Measurements from ENCODE around the gene STARD7. TPM values are rescaled to one million over a fixed set of nuclear protein-coding genes. Genes with fewer than 3 reads are reported as not detected.
"Not testable (repeated sequence)": the region's sequence is repeated elsewhere in the genome, so short reads cannot be mapped to it uniquely, and the experiment has no call there.

Gene STARD7
- total and polyA plus RNA-seq, 2 experiments from 2014 or later: 161 to 214 TPM

DNA sequence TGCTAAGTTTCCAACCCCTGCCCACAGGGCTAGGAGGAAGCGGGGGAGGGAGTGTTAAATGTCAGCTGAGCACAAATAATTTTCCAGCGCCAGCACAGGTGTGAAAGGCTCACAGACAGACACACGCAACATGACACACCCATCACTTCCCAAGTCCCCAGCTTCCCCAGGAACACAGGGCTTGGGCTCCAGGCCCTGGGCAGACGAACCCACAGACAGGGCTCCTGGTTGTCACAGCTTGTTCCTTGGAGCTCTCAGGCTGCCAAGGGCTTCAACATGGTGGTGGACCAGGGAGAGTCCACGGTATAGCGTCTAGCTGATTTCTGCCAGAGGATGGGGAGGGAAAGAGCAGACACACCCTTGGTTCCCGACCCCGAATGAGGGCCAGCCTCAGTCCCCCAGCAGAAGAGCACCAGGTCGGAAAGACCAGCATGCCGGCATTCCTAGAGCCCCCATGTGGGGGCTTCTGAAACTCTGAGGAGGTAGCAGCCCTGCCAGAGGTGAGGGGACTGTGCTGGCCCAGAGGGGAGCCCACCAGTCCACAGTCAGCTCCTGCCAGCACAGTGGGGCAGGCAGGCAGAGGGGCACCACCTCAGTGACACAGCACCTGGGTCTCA, 65.3 kb downstream of the STARD7 start:
- Histone ChIP-seq H3K4me1 (ENCODE audit: low read depth) (peaks cover 12% of the 10 kb centered on the region), H3K4me3 (no peak overlapping the region)
- no peak for DNase-seq (ENCODE audit: low read depth in 1 of 2, low spot score in 1 of 2)

GRCh38 chr2:96142217-96143113, 66.2 kb downstream of the STARD7 start:
- peaks cover 24% of the 10 kb centered on the region for H3K27me3 ChIP-seq
- H3K27ac ChIP-seq: no peak overlapping the region
- H3K4me3 ChIP-seq: no peak overlapping the region
- DNase-seq (ENCODE audit: low read depth in 1 of 2, low spot score in 1 of 2): no peak
- H3K4me1 ChIP-seq (ENCODE audit: low read depth): peaks cover 8% of the 10 kb centered on the region
- TF ChIP-seq CTCF (IDR thresholded peaks at IDR 0.05; ENCODE audit: low read depth, low read length): no peak
- no peaks in the 10 kb centered on the region for H3K36me3 ChIP-seq
- H3K9me3 ChIP-seq (ENCODE audit: low read depth): no peaks in the 10 kb centered on the region

More for the DNA sequence above, 65.3 kb downstream of the STARD7 start:
- Histone ChIP-seq H3K27me3 (peaks cover 24% of the 10 kb centered on the region), H3K9me3 (ENCODE audit: low read depth) (no peaks in the 10 kb centered on the region), H3K36me3 (no peaks in the 10 kb centered on the region), H3K27ac (no peak overlapping the region)
- TF ChIP-seq CTCF (IDR thresholded peaks at IDR 0.05; ENCODE audit: low read depth, low read length): no peak

DNA sequence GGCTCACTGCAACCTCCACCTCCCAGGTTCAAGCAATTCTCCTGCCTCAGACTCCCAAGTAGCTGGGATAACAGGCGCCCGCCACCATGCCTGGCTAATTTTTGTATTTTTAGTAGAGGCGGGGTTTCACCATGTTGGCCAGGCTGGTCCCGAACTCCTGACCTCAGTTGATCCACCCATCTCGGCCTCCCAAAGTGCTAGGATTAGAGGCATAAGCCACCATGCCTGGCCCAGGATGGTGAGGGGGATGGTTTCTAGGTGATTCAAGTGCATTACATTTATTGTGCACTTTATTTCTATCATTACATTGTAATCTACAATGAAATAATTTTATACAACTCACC, 67.0 kb downstream of the STARD7 start:
- H3K4me3 ChIP-seq; H3K36me3 ChIP-seq; H3K27ac ChIP-seq; DNase-seq (ENCODE audit: low read depth in 1 of 2, low spot score in 1 of 2); H3K4me1 ChIP-seq (ENCODE audit: low read depth); H3K9me3 ChIP-seq (ENCODE audit: low read depth): not testable (repeated sequence)
- peaks cover 24% of the 10 kb centered on the region for H3K27me3 ChIP-seq

DNA sequence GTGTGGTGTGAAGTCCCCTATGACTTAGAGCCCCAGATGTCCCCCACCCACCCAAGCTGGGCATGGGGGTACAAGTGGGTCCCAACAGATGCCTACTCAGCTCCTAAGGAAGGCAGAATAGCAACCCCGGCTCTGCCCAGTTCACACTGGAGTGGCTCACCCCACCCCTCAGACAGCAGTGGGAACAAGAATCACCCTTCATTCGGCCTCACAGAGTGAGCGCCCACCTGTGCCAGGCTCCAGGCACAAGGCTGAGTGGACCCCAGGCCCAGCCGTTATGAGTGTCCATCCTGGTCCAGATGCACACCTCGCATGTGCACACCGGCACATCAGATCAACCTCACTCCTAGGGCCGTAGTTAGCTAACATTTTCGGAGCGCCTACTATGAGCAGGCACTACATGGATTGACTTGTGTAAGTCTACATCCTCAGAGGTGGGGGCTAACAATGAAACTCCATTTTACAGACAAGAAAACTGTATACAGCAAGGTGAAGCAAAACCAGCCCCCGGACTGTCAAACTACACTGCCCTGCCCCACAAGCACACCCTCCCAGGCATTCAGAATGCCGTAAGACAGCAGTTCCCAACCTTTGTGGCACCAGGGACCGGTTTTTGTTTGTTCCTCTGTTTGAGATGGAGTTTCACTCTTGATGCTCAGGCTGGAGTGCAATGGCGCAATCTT, 67.5 kb downstream of the STARD7 start:
- no peak for DNase-seq (ENCODE audit: low read depth in 1 of 2, low spot score in 1 of 2)
- no peak overlapping the region for H3K27ac ChIP-seq
- H3K36me3 ChIP-seq: no peaks in the 10 kb centered on the region
- H3K27me3 ChIP-seq: peaks cover 24% of the 10 kb centered on the region
- H3K4me1 ChIP-seq (ENCODE audit: low read depth): peaks cover 3% of the 10 kb centered on the region
- no peaks in the 10 kb centered on the region for H3K9me3 ChIP-seq (ENCODE audit: low read depth)
- TF ChIP-seq CTCF (IDR thresholded peaks at IDR 0.05; ENCODE audit: low read depth, low read length): no peak
- no peak overlapping the region for H3K4me3 ChIP-seq

DNA sequence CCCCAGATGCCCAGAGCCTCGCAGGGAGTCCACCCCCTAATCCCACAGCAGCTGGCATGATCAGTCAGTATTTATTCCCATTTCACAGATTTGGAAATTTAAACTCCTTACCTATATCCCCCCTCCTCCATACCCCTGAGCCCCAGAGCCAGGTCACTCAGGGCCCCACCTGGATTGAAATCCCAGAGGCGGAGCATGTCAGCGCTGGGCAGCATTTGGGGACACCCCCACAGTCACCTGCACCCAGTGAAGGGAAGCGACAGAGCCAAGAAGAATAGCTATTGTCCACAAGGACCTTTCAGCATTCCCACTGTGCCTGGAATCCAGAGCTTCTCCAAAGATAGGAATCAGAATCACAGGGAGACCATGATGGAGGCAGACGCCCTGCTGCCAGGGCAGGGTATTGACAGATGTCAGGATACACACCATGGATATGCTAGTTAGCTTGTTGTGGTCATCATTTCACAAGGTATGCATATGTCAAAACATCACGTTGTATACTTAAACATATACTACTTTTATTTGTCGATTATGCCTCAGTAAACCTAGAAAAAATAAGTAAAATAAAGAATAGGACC, 69.4 kb downstream of the STARD7 start:
- Histone ChIP-seq H3K27ac (no peak overlapping the region), H3K9me3 (ENCODE audit: low read depth) (no peaks in the 10 kb centered on the region), H3K4me3 (no peak overlapping the region), H3K36me3 (no peaks in the 10 kb centered on the region), H3K4me1 (ENCODE audit: low read depth) (no peaks in the 10 kb centered on the region), H3K27me3 (peaks cover 24% of the 10 kb centered on the region)
- no peak for TF ChIP-seq CTCF (IDR thresholded peaks at IDR 0.05; ENCODE audit: low read depth, low read length)
- DNase-seq (ENCODE audit: low read depth in 1 of 2, low spot score in 1 of 2): no peak
